ENCODE data around the gene KYNU. TPM values are rescaled to one million over a fixed set of nuclear protein-coding genes. Genes with fewer than 3 reads are reported as not detected.

The KYNU gene
- total RNA-seq, 1 donor from 2014 or later: not detected

DNA sequence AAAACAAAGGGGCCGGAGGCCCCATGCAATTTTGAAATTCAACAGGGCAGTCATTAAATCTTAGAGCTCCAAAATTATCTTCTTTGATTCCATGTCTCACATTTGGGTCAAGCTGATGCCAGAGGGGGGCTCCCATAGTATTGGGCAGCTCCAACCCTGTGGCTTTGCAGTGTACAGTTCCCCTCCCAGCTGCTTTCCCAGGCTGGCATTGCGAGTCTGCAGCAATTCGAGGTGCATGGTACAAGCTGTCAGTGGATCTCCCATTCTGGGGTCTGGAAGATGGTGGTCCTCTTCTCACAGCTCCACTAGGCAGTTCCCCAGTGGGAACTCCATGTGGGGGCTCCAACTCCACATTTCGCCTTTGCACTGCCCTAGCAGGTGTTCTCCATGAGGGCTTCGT lies 179.1 kb downstream of the KYNU start:
- H3K27ac Mint-ChIP-seq (ENCODE audit: unreplicated experiment): no peak overlapping the region
- H3K4me1 Mint-ChIP-seq (ENCODE audit: low read depth, unreplicated experiment): no peaks in the 10 kb centered on the region
- H3K36me3 Mint-ChIP-seq (ENCODE audit: unreplicated experiment): peaks cover 11% of the 10 kb centered on the region
- H3K4me3 Mint-ChIP-seq (ENCODE audit: unreplicated experiment): no peak overlapping the region
- no peak for DNase-seq
- H3K27me3 Mint-ChIP-seq (ENCODE audit: unreplicated experiment): no peaks in the 10 kb centered on the region
- H3K9me3 Mint-ChIP-seq (ENCODE audit: unreplicated experiment): peaks cover 7% of the 10 kb centered on the region
- TF ChIP-seq, protein P1, sequence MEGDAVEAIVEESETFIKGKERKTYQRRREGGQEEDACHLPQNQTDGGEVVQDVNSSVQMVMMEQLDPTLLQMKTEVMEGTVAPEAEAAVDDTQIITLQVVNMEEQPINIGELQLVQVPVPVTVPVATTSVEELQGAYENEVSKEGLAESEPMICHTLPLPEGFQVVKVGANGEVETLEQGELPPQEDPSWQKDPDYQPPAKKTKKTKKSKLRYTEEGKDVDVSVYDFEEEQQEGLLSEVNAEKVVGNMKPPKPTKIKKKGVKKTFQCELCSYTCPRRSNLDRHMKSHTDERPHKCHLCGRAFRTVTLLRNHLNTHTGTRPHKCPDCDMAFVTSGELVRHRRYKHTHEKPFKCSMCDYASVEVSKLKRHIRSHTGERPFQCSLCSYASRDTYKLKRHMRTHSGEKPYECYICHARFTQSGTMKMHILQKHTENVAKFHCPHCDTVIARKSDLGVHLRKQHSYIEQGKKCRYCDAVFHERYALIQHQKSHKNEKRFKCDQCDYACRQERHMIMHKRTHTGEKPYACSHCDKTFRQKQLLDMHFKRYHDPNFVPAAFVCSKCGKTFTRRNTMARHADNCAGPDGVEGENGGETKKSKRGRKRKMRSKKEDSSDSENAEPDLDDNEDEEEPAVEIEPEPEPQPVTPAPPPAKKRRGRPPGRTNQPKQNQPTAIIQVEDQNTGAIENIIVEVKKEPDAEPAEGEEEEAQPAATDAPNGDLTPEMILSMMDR (IDR thresholded peaks at IDR 0.05; ENCODE audit: partially characterized antibody, unreplicated experiment): no peak

GRCh38 chr2:143058851-143059250 lies 181.4 kb downstream of the KYNU start:
- DNase-seq: no peak
- Mint-ChIP-seq H3K9me3 (ENCODE audit: unreplicated experiment) (peaks cover 7% of the 10 kb centered on the region), H3K27ac (ENCODE audit: unreplicated experiment) (no peak overlapping the region), H3K4me3 (ENCODE audit: unreplicated experiment) (no peak overlapping the region), H3K4me1 (ENCODE audit: low read depth, unreplicated experiment) (no peaks in the 10 kb centered on the region), H3K36me3 (ENCODE audit: unreplicated experiment) (peaks cover 11% of the 10 kb centered on the region), H3K27me3 (ENCODE audit: unreplicated experiment) (no peaks in the 10 kb centered on the region)
- TF ChIP-seq, protein P1 (IDR thresholded peaks at IDR 0.05; ENCODE audit: partially characterized antibody, unreplicated experiment): no peak

GRCh38 chr2:143063612-143064200 lies 186.2 kb downstream of the KYNU start:
- H3K4me1 Mint-ChIP-seq (ENCODE audit: low read depth, unreplicated experiment): no peaks in the 10 kb centered on the region

DNA sequence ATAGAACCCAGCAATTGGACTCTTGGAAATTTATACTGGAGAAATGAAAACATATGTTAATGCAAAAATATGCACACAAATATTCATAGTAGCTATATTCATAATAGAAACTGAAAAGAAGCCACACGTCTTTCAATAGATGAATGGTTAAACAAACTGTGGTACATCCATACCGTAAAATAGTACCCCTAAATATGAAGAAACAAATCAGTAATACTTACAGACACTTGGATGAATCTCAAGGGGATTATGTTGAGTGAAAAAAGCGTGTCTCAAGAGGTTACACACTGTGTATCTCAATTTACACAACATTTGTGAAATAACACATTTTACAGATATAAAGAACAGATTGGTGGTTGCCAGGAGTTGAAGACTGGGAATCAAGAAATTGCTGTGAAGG lies 190.6 kb downstream of the KYNU start:
- Mint-ChIP-seq H3K36me3 (ENCODE audit: unreplicated experiment) (no peaks in the 10 kb centered on the region), H3K4me3 (ENCODE audit: unreplicated experiment) (no peak overlapping the region), H3K9me3 (ENCODE audit: unreplicated experiment) (peaks cover 2% of the 10 kb centered on the region), H3K27me3 (ENCODE audit: unreplicated experiment) (no peaks in the 10 kb centered on the region), H3K27ac (ENCODE audit: unreplicated experiment) (no peak overlapping the region), H3K4me1 (ENCODE audit: low read depth, unreplicated experiment) (no peaks in the 10 kb centered on the region)
- no peak for DNase-seq
- TF ChIP-seq, protein P1 (IDR thresholded peaks at IDR 0.05; ENCODE audit: partially characterized antibody, unreplicated experiment): no peak

More at GRCh38 chr2:143063612-143064200, 186.2 kb downstream of the KYNU start:
- Mint-ChIP-seq H3K36me3 (ENCODE audit: unreplicated experiment) (no peaks in the 10 kb centered on the region), H3K4me3 (ENCODE audit: unreplicated experiment) (no peak overlapping the region), H3K9me3 (ENCODE audit: unreplicated experiment) (peaks cover 2% of the 10 kb centered on the region), H3K27me3 (ENCODE audit: unreplicated experiment) (no peaks in the 10 kb centered on the region), H3K27ac (ENCODE audit: unreplicated experiment) (no peak overlapping the region)
- TF ChIP-seq, protein P1 (IDR thresholded peaks at IDR 0.05; ENCODE audit: partially characterized antibody, unreplicated experiment): no peak
- DNase-seq: no peak

DNA sequence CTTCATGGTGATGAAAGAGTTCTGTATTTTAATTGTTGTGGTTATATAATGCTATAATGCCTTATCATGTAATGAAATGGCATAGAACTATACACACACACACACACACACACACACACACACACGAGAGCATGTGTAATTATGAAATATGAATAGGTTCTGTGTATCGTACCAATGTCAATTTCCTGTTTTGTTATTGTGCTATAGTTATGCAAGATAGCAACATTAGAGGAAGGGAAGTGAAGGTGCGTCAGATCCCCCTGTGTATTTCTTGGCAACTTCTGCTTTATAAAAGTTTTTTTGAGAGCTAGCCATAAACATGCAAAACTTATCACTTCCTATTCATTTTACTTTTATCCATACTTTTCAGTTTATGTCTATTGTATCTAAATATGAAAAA lies 191.0 kb downstream of the KYNU start:
- no peaks in the 10 kb centered on the region for H3K4me1 Mint-ChIP-seq (ENCODE audit: low read depth, unreplicated experiment)
- no peak overlapping the region for H3K27ac Mint-ChIP-seq (ENCODE audit: unreplicated experiment)
- H3K4me3 Mint-ChIP-seq (ENCODE audit: unreplicated experiment): no peak overlapping the region
- DNase-seq: no peak
- no peaks in the 10 kb centered on the region for H3K36me3 Mint-ChIP-seq (ENCODE audit: unreplicated experiment)
- TF ChIP-seq, protein P1 (IDR thresholded peaks at IDR 0.05; ENCODE audit: partially characterized antibody, unreplicated experiment): no peak
- no peaks in the 10 kb centered on the region for H3K27me3 Mint-ChIP-seq (ENCODE audit: unreplicated experiment)
- H3K9me3 Mint-ChIP-seq (ENCODE audit: unreplicated experiment): peaks cover 2% of the 10 kb centered on the region

All from glutamatergic neuron (in vitro differentiated cells).